Activated CD8-positive, alpha-beta T cell treated with anti-CD3 and anti-CD28 coated beads for 36 hours (primary cell): ENCODE measurements around the gene USP44. TPM values are rescaled to one million over a fixed set of nuclear protein-coding genes. Genes with fewer than 3 reads are reported as not detected.
"Not testable (repeated sequence)": the region's sequence is repeated elsewhere in the genome, so short reads cannot be mapped to it uniquely, and the experiment has no call there.

Experiments
- ATAC-seq: fragments of 200-7000 bp; cut with Tn5 transposase; one replicate; pipeline ENCODE4 v1.10.0; 2021; ENCODE audit warnings: mild to moderate bottlenecking, moderate library complexity
- CTCF ChIA-PET: fragments of 350-600 bp; sonication (Branson Sonifier 250); formaldehyde crosslinking; loops from one replicate; lab custom pipeline; 2021; ENCODE audit warnings: antibody characterized with exemption; lab: Charles Lee
- POLR2A ChIA-PET: fragments of 350-600 bp; sonication (Branson Sonifier 250); formaldehyde crosslinking; loops from one replicate; lab custom pipeline; 2021; ENCODE audit warnings: antibody characterized with exemption; lab: Charles Lee
- DNase-seq: peaks from one replicate; pipeline ENCODE4 v3.0.0-alpha.2; 2020
- H3K27ac Mint-ChIP-seq: one replicate; pipeline ENCODE4 v1.8.0; 2021; ENCODE audit warnings: mild to moderate bottlenecking, mixed read lengths
- H3K27me3 Mint-ChIP-seq: one replicate; pipeline ENCODE4 v1.8.0; 2021; ENCODE audit warnings: mixed read lengths
- H3K36me3 Mint-ChIP-seq: one replicate; pipeline ENCODE4 v1.8.0; 2021; ENCODE audit warnings: low read depth, mixed read lengths
- H3K4me1 Mint-ChIP-seq: one replicate; pipeline ENCODE4 v1.8.0; 2021; ENCODE audit warnings: low read depth, mixed read lengths
- H3K4me3 Mint-ChIP-seq: one replicate; pipeline ENCODE4 v1.8.0; 2021; ENCODE audit warnings: mild to moderate bottlenecking, moderate library complexity, mixed read lengths
- H3K9me3 Mint-ChIP-seq: one replicate; pipeline ENCODE4 v1.8.0; 2021; ENCODE audit warnings: mixed read lengths
- CTCF ChIP-seq: fragments of 200-600 bp; IDR thresholded peaks from one replicate; pipeline ENCODE4 v1.8.0; 2022; ENCODE audit warnings: antibody characterized with exemption, mild to moderate bottlenecking
- intact Hi-C: fragments of 100-400 bp; cut with micrococcal nuclease; formaldehyde crosslinking; loops from one replicate; pipeline ENCODE4 v1.10.0; 2022
- total RNA-seq, 2 experiments: library from RNA; stranded (reverse); gene quantifications; one replicate each; pipeline ENCODE4 v1.2.3, GENCODE V29; 2021

The USP44 gene
- total RNA-seq, 2 experiments from 2014 or later, result 15.2 to 15.5 TPM

GRCh38 chr12:95577820-95578219 is 26.5 kb upstream of the USP44 start:
- H3K9me3 Mint-ChIP-seq, result no peaks in the 10 kb centered on the region
- no peaks in the 10 kb centered on the region for H3K36me3 Mint-ChIP-seq
- ATAC-seq (no peak), DNase-seq (no peak)
- no peak overlapping the region for H3K27ac Mint-ChIP-seq
- POLR2A ChIA-PET, result interaction anchor here (0.5 kb wide), 1 partner anchor 788 kb away, joined by 4 read pairs; no protein-coding TSS in a partner anchor
- no peak for TF ChIP-seq CTCF
- peaks cover 6% of the 10 kb centered on the region for H3K4me1 Mint-ChIP-seq
- CTCF ChIA-PET, result interaction anchor here (0.9 kb wide), 1 partner anchor 10 kb away, joined by 3 read pairs; no protein-coding TSS in a partner anchor
- intact Hi-C loops, result no loop called here
- no peak overlapping the region for H3K4me3 Mint-ChIP-seq
- peaks cover 6% of the 10 kb centered on the region for H3K27me3 Mint-ChIP-seq

- DNase-seq, result no peak
- peaks cover 6% of the 10 kb centered on the region for H3K27me3 Mint-ChIP-seq
- peak; percentile 33 for TF ChIP-seq CTCF
- no peak overlapping the region for H3K4me3 Mint-ChIP-seq
- intact Hi-C loops, result no loop called here
- no peak overlapping the region for H3K27ac Mint-ChIP-seq
- no peaks in the 10 kb centered on the region for H3K9me3 Mint-ChIP-seq
- H3K4me1 Mint-ChIP-seq, result peaks cover 10% of the 10 kb centered on the region
- CTCF ChIA-PET, result interaction anchor here (0.8 to 1.6 kb wide), 2 partner anchors 8 to 30 kb away, joined by 3 read pairs; no protein-coding TSS in a partner anchor
- no peaks in the 10 kb centered on the region for H3K36me3 Mint-ChIP-seq
- ATAC-seq, result no peak
- POLR2A ChIA-PET, result no interaction called here
These were observed 23.6 kb upstream of the USP44 start for GRCh38 chr12:95574799-95575452.

GRCh38 chr12:95573951-95574576 is 22.8 kb upstream of the USP44 start:
- Mint-ChIP-seq H3K27me3 (peaks cover 6% of the 10 kb centered on the region), H3K4me3 (no peak overlapping the region), H3K27ac (no peak overlapping the region), H3K36me3 (no peaks in the 10 kb centered on the region), H3K4me1 (peaks cover 10% of the 10 kb centered on the region), H3K9me3 (no peaks in the 10 kb centered on the region)
- DNase-seq (no peak), ATAC-seq (no peak)
- ChIA-PET CTCF (interaction anchor here (1.6 kb wide), 1 partner anchor 30 kb away, joined by 3 read pairs; no protein-coding TSS in a partner anchor), POLR2A (no interaction called here)
- TF ChIP-seq CTCF, result no peak
- intact Hi-C loops, result no loop called here

GRCh38 chr12:95571369-95571768 is 20.1 kb upstream of the USP44 start:
- Mint-ChIP-seq H3K27ac (no peak overlapping the region), H3K27me3 (peaks cover 6% of the 10 kb centered on the region), H3K36me3 (no peaks in the 10 kb centered on the region), H3K9me3 (no peaks in the 10 kb centered on the region), H3K4me3 (no peak overlapping the region), H3K4me1 (peaks cover 16% of the 10 kb centered on the region)
- DNase-seq, result no peak
- no peak for TF ChIP-seq CTCF
- intact Hi-C loops, result no loop called here
- no peak for ATAC-seq
- POLR2A ChIA-PET, result interaction anchor here (0.7 kb wide), 1 partner anchor 449 kb away, joined by 3 read pairs; no protein-coding TSS in a partner anchor
- CTCF ChIA-PET, result interaction anchor here (0.9 kb wide), 1 partner anchor 247 kb away, joined by 3 read pairs; no protein-coding TSS in a partner anchor

- not testable (repeated sequence) for DNase-seq
These were observed 16.8 kb upstream of the USP44 start for GRCh38 chr12:95568045-95568444.

More at GRCh38 chr12:95568045-95568444, 16.8 kb upstream of the USP44 start:
- H3K9me3 Mint-ChIP-seq, intact Hi-C loops, POLR2A ChIA-PET, H3K27me3 Mint-ChIP-seq, CTCF ChIA-PET, ATAC-seq, H3K36me3 Mint-ChIP-seq, H3K27ac Mint-ChIP-seq, H3K4me3 Mint-ChIP-seq: not testable (repeated sequence)
- peaks cover 10% of the 10 kb centered on the region for H3K4me1 Mint-ChIP-seq
